ENCODE results near the gene RUNDC1.

DNA sequence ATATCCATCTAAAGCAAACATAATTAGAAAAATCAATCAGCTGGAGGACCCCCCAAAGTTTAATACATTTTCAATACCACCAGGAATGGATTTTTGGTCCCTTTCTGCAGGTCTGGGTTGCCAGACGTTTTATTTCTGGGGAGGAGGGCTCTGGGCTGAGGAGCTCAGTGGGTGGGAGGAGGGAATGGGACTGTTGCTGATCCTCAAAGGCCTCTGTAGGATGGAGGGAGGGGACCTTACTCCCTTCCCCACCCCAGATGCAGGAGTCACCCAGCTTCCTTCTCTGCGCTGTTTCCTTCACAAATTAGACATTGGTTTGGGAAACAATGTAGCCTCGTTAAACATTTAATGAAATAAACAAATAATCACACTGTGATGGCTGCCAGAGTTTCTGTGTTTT lies 51.3 kb downstream of the RUNDC1 start:
- no peak for TF ChIP-seq CTCF (IDR thresholded peaks at IDR 0.05)
- TF ChIP-seq POLR2A (IDR thresholded peaks at IDR 0.05) = no peak

Measured in lower leg skin (tissue), 3 donors.